NK-92 treated with Interleukin-12 subunit alpha and Interleukin-12 subunit beta, amount 100 ng/mL, for 24 hours (cell line): ENCODE measurements around the gene USP20.
"Not testable (repeated sequence)": the region's sequence is repeated elsewhere in the genome, so short reads cannot be mapped to it uniquely, and the experiment has no call there.

Experiments used
- DNase-seq: peaks from one replicate; lab custom pipeline; 2025; lab: John Stamatoyannopoulos, UW

Gene USP20

DNA sequence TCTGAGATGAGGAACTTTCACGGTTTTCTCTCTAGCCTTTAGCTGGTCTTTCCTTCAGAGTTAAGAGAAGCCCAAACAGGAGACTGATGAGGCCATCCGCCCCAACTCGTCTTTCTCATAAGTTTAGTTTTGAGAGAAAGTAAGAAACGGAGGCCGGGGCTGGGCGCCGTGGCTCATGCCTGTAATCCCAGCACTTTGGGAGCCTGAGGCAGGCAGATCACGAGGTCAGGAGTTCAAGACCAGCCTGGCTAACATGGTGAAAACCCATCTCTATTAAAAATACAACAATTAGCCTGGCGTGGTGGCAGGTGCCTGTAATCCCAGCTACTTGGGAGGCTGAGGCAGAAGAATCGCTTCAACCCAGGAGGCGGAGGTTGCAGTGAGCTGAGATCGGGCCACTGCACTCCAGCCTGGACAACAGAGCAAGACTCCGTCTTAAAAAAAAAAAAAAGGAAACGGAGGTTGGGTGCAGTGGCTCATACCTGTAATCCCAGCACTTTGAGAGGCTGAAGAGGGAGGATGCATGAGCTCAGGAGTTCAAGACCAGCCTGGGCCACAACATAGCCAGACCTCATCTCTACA lies 55.6 kb downstream of the USP20 start:
- not testable (repeated sequence) for DNase-seq

DNA sequence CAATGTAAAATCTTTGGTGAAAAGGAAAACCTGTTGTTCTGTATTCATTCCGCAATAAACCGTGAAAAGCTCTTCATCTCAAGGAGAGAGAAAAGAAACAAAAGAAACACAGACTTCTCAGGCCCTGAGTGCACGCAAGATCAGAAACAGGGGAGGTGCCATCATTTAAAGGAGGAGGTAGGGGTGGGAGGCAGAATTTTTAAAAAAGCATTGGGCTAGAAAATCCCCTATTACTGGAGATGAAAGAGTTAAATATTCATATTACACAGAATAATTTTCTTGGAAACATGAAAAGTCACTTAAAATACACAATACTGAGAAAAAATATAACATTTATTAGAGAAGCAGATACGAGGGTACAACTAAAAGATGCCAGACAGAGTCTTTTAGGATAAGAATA lies 56.3 kb downstream of the USP20 start:
- no peak for DNase-seq

GRCh38 chr9:129894120-129894823 lies 59.0 kb downstream of the USP20 start:
- DNase-seq, result no peak

GRCh38 chr9:129895376-129896268 lies 60.4 kb downstream of the USP20 start:
- DNase-seq, result no peak

GRCh38 chr9:129897263-129897662 lies 62.0 kb downstream of the USP20 start:
- no peak for DNase-seq

GRCh38 chr9:129898185-129898584 lies 62.9 kb downstream of the USP20 start:
- DNase-seq, result no peak

GRCh38 chr9:129899620-129900019 lies 64.4 kb downstream of the USP20 start:
- DNase-seq, result no peak

DNA sequence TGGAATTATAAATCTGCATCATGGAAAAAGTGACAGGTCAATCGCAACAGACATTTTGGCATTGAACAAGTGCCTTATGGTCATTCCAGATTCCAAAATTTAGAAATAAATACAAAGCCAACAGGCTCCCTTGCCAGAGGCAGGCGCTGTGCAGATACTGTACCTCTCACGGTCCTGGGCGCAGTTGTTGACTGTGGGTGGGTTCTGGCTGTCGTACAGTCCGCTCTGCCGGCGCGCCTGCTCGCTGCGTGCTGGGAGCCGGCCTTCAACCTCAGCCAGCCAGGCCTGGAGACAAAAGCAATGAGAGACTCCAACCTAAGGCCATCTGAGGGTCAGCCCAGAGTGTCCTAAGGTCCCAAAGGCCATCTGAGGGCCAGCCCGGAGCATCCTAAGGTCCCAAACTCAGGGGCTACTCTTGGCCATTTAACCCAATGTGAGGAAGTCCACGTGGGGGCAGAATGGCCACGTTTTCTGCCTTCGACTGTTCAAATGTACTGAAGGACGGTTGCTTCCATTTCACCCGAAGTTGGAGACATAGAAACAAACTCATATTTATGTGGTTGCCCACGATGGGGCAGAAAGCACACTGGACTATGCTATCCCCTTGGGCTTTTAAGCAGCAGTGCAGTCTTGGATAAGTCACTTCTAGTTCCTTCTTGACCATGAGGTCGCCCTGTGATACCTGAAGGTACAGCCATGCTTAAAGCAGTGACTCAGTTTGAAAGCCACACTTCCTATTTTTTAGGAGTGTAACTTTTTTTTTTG lies 65.2 kb downstream of the USP20 start:
- no peak for DNase-seq

DNA sequence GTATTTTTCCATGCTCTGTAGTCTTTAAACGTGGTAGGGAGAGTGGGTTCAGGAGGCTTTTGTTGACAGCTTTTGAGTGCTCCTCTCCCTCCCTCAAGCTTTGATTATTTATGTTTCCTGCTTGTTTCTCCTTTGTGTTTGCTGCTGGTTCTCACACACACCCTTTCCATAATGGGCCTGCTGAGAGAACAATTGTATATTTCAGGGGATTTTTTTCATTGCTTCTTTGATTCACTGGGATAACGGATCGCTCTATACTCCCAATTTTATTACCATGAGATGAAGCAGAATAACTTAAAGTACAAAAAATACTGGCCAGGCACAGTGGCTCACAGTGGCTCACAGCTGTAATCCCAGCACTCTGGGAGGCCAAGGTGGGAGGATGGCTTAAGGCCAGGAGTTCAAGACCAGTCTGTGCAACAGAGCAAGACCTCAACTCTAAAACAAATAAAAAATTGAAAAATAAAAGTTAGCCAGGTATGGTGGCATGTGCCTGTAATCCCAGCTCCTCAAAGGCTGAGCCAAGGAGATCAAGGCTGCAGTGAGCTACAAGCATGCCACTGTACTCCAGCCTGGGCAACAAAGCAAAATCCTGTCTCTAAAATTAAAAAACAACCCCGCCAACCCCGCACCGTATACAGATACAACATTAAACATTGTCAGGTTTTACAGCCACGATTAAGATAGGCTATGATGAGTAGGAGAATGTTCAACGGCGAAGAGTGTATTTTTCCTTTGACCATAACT lies 66.9 kb downstream of the USP20 start:
- no peak for DNase-seq

DNA sequence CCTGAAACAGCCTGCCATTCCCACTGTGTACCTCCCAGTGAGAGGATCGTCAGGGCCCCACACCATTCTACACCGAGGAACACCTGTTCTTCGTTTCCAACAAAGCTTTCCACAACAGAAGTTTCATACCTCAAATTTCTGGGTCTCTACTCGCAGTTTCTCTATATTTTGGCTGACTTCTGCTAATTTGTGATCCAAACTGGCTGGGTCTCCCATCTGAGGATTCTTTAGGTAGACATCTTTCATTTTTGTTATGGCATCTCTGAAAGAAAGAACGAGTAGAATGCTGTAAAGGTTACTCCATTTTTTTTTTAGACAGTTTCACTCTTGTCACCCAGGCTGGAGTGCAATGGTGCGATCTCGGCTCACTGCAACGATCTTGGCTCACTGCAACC lies 67.5 kb downstream of the USP20 start:
- no peak for DNase-seq

GRCh38 chr9:129904734-129905133 lies 69.5 kb downstream of the USP20 start:
- no peak for DNase-seq

GRCh38 chr9:129906298-129906697 lies 71.0 kb downstream of the USP20 start:
- no peak for DNase-seq

- no peak for DNase-seq
These were observed 71.9 kb downstream of the USP20 start for GRCh38 chr9:129907201-129907600.

DNA sequence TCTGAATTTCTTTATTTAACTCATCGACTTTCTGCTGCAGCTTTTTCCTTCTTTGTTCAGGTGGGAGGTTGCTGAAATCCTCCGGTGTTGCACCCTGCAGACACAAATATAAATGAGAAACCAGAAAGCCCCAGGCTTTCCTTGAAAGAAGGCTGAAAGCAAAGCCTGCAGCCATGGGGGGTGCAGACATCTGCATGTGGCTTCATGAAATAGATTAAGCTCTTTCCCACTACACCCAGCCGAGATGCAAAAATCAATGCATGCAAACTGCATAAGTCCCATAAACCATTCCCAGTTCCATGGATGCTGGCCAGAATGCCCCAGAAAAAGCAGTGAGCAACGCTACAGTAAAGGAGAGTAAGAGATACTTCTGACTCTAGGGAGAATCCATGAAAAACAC lies 73.6 kb downstream of the USP20 start:
- DNase-seq, result no peak

DNA sequence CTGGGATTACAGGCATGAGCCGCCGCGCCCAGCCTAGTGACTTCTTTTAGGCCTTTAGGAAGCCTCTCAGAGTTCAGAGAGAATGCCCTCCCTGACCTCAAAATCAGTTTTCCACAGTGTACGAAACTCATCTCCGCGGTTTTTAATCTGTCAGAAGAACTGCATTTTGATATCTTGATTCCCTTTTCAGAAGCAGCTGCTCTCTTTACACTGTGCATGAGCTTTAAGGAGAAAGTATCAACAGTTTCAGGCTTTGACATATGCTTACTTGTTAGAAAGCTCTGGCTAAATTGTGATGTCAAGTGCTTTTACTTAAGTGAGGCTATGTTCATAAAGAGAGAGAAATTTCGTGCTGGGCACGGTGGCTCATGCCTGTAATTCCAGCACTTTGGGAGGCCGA lies 74.6 kb downstream of the USP20 start:
- no peak for DNase-seq

GRCh38 chr9:129910628-129911567 lies 75.6 kb downstream of the USP20 start:
- DNase-seq, result no peak

DNA sequence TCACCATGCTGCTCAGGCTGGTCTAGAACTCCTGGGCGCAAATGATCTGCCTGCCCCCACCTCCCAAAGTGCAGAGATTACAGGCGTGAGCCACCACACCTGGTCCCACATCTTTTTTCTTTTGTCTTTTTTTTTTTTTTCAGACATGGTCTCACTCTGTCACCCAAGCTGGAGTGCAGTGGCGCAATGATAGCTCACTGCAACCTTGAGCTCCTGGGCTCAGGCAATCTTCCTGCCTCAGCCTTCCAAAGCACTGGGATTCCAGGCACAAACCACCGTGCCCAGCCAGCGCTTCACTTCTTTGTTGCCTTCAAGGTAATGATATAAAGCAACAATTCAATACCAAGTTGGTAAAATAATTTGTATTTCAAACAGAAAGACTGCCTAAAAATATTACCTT lies 78.8 kb downstream of the USP20 start:
- DNase-seq, result no peak

DNA sequence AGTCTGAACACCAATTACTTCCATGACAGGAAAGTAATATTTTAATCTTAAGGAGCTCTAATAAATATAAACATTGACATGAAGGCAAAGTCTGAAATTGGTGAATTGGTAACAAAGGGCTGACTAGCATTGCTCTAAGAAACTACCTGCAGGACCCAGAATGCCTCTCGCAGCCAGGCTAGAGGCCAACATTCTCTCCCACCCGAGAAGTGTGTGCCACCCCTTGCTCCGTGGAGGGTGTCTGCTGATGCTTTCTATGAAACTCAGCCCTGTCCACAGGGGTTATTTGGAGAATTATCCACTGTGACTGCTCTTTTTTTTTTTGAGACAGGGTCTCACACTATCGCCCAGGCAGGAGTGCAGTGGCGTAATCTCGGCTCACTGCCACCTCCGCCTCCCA lies 81.4 kb downstream of the USP20 start:
- DNase-seq, result no peak

- DNase-seq, result no peak
These were observed 83.2 kb downstream of the USP20 start for GRCh38 chr9:129918296-129918950.

- DNase-seq, result no peak
These were observed 84.0 kb downstream of the USP20 start for GRCh38 chr9:129919277-129919676.
